GM10248 (cell line): ENCODE results near the gene SLAMF8.

Experiments used
- CTCF ChIA-PET: fragments of 300-600 bp; sonication (Branson Sonifier 250); formaldehyde crosslinking; extraction: SDS; loops from one replicate; lab custom pipeline; 2021; ENCODE audit warnings: antibody characterized with exemption; lab: Yijun Ruan, JAX
- POLR2A ChIA-PET: fragments of 350-650 bp; sonication (Branson Sonifier 250); formaldehyde crosslinking; extraction: SDS; loops from one replicate; lab custom pipeline; 2020; ENCODE audit warnings: antibody characterized with exemption; lab: Yijun Ruan, JAX
- DNase-seq: peaks from one replicate; pipeline ENCODE4 v3.0.0; 2012; ENCODE audit errors: extremely low spot score
- TF ChIP-seq, protein P1 (sequence below): IDR thresholded peaks from 2 replicates; pipeline ENCODE4 v1.5.1; 2012; ENCODE audit warnings: mild to moderate bottlenecking, low read depth; ENCODE audit errors: extremely low read depth, missing control alignments, control extremely low read depth

The SLAMF8 gene

GRCh38 chr1:159862557-159862956 lies 35.9 kb downstream of the SLAMF8 start, which contains the start of gene VSIG8:
Gene VSIG8, minus strand, starts transcription at chr1:159862657. Its CDS starts 136 bp downstream, at chr1:159862521.
- POLR2A ChIA-PET, result no interaction called here
- DNase-seq, result no peak
- TF ChIP-seq, protein P1, sequence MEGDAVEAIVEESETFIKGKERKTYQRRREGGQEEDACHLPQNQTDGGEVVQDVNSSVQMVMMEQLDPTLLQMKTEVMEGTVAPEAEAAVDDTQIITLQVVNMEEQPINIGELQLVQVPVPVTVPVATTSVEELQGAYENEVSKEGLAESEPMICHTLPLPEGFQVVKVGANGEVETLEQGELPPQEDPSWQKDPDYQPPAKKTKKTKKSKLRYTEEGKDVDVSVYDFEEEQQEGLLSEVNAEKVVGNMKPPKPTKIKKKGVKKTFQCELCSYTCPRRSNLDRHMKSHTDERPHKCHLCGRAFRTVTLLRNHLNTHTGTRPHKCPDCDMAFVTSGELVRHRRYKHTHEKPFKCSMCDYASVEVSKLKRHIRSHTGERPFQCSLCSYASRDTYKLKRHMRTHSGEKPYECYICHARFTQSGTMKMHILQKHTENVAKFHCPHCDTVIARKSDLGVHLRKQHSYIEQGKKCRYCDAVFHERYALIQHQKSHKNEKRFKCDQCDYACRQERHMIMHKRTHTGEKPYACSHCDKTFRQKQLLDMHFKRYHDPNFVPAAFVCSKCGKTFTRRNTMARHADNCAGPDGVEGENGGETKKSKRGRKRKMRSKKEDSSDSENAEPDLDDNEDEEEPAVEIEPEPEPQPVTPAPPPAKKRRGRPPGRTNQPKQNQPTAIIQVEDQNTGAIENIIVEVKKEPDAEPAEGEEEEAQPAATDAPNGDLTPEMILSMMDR, result no peak
- CTCF ChIA-PET, result interaction anchor here (1.3 kb wide), 1 partner anchor 145 kb away, joined by 3 read pairs; no protein-coding TSS in a partner anchor

DNA sequence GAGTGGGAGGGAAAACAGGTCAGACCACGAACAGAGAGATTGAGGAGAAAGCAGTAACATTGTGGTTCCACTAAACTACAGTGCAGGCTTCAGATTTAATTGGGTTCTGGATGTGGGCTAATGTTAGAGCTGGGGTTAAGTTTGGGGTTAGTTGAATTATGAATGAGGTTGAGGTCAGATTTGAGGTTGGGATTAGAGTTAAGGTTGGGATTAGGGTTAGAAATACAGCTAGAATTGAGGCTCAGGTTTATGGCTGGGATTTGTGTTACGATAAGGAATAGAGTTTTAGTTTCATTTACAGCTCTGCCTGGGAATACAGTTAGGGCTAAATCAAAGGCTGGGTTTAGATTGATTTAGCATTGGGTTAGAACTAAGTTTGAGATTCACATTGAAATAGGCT lies 37.6 kb downstream of the SLAMF8 start:
- POLR2A ChIA-PET, result no interaction called here

DNA sequence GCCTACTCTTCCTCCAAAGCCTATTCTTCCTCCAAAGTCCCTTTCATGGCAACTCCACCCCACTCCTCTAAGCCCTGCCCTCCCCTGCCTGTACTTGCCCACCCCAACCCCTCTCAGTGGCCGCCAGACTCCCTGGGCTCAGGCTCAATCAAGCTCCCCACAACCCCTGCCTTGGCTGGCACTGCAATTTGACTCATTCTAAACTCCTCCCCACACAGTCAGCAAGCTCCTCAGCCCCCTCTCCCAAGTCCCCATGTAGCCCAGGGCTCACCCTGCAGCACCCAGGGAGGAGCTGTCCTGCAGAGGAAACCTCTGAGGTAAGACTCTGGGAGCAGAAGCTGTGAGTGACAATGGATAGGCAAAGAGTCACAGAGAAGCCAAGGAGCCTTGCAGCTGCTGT lies 39.4 kb downstream of the SLAMF8 start:
- CTCF ChIA-PET, result interaction anchor here (0.9 to 3.1 kb wide), 3 partner anchors 13 to 140 kb away, joined by 3 to 16 read pairs (median 3); no protein-coding TSS in a partner anchor
- POLR2A ChIA-PET, result no interaction called here
- TF ChIP-seq, protein P1, result no peak
- no peak for DNase-seq

More for the DNA sequence above, 37.6 kb downstream of the SLAMF8 start:
- CTCF ChIA-PET, result interaction anchor here (3.1 kb wide), 1 partner anchor 25 kb away, joined by 16 read pairs; no protein-coding TSS in a partner anchor
- DNase-seq, result no peak
- TF ChIP-seq, protein P1, result no peak

GRCh38 chr1:159866905-159867663 lies 40.4 kb downstream of the SLAMF8 start:
- CTCF ChIA-PET, result interaction anchor here (0.9 to 3.1 kb wide), 3 partner anchors 14 to 139 kb away, joined by 3 to 16 read pairs (median 3); no protein-coding TSS in a partner anchor
- POLR2A ChIA-PET, result no interaction called here
- no peak for DNase-seq
- TF ChIP-seq, protein P1, result no peak

DNA sequence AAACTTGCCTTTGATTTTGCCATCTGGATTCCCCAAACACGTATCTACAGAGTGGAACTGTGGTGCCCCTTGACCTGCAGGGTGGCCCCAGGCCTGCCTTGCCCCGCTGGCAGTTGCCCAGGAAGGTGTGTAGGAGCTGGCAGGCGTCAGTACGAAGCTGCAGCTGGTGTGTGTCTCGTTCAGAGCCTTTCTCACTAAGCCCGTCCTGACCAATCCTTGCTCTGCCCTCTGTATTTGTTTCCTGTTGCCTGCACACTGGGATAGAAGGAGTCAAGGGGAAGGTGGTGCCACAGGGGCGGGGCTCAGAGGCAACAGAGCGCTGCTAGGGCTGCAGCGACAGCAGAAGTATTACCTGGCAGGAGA lies 41.0 kb downstream of the SLAMF8 start:
- CTCF ChIA-PET, result interaction anchor here (1.6 kb wide), 1 partner anchor 70 kb away, joined by 4 read pairs; no protein-coding TSS in a partner anchor
- POLR2A ChIA-PET, result no interaction called here
- TF ChIP-seq, protein P1, result no peak
- DNase-seq, result no peak

DNA sequence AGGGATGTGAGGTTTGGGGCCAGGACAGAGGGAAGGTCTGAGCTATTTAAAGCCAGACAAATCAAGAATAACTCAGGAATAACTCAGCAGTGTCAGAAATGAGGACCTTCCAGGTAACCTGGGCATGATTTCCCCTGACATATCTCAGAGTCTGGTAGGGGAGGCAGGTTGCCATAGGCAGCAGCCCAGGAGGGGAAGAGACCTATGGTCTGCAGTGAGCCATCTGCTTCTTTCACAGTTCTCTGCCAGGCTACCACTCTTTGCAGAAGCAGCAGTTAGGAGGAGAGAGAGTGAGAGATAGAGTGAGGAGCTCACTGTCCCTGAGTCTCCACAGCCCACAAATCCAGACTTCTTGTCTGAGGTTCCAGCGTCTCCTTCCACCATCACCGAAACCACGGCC lies 42.1 kb downstream of the SLAMF8 start:
- ChIA-PET CTCF (interaction anchor here (0.8 to 1.6 kb wide), 3 partner anchors 13 to 71 kb away, joined by 3 to 4 read pairs (median 4); no protein-coding TSS in a partner anchor), POLR2A (no interaction called here)
- TF ChIP-seq, protein P1, result no peak
- no peak for DNase-seq
